KOPT-K1 (cell line): ENCODE data around the gene ZNF107.
A peak's percentile ranks its signal among the peaks of the same experiment; 100 is the strongest.
"Not testable (repeated sequence)": the region's sequence is repeated elsewhere in the genome, so short reads cannot be mapped to it uniquely, and the experiment has no call there.

ENCODE experiments used
- H3K27ac ChIP-seq: fragments of 200-600 bp; sonication (generic); 2 replicates; pipeline ENCODE4 v1.5.1; 2016; ENCODE audit warnings: antibody characterized with exemption, mild to moderate bottlenecking, low read depth, low read length; ENCODE audit not compliant: poor library complexity, severe bottlenecking
- H3K36me3 ChIP-seq: fragments of 200-600 bp; sonication (generic); 2 replicates; pipeline ENCODE4 v1.5.1; 2017; ENCODE audit warnings: antibody characterized with exemption, mild to moderate bottlenecking, low read length, moderate library complexity; ENCODE audit not compliant: insufficient read depth
- H3K9me3 ChIP-seq: fragments of 200-600 bp; sonication (generic); 2 replicates; pipeline ENCODE4 v1.5.1; 2017; ENCODE audit warnings: antibody characterized with exemption, low read length, mild to moderate bottlenecking; ENCODE audit not compliant: insufficient read depth, poor library complexity, severe bottlenecking

The ZNF107 gene

GRCh38 chr7:64666663-64667050 lies 724 bp downstream of the ZNF107 start:
- peak overlapping the region; percentile 92 for H3K27ac ChIP-seq
- peaks cover 47% of the 10 kb centered on the region for H3K36me3 ChIP-seq
- H3K9me3 ChIP-seq = peaks cover 49% of the 10 kb centered on the region

- Histone ChIP-seq H3K9me3 (peaks cover 55% of the 10 kb centered on the region), H3K36me3 (peaks cover 54% of the 10 kb centered on the region), H3K27ac (no peak overlapping the region)
Observed at GRCh38 chr7:64667311-64667710, 1.4 kb downstream of the ZNF107 start.

DNA sequence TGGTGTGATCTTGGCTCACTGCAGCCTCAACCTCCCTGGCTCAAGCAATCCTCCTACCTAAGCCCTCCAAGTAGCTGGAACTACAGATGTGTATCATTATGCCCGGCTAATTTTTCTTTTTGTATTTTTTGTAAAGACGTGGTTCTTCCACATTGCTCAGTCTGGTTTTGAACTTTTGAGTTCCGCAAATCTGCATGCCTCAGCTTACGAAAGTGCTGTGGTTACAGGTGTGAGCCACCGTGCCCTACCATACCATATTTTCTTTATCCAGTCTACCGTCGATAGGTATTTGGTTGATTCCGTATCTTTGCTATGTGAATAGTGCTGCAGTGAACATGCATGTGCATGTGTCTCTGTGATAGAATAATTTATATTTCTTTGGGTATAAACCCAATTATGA lies 6.5 kb downstream of the ZNF107 start:
- peaks cover 100% of the 10 kb centered on the region for H3K9me3 ChIP-seq
- no peak overlapping the region for H3K27ac ChIP-seq
- peaks cover 95% of the 10 kb centered on the region for H3K36me3 ChIP-seq

- H3K27ac ChIP-seq = peak overlapping the region; percentile 38
- H3K36me3 ChIP-seq = peaks cover 100% of the 10 kb centered on the region
- peaks cover 100% of the 10 kb centered on the region for H3K9me3 ChIP-seq
Observed at GRCh38 chr7:64685091-64685490, 19.2 kb downstream of the ZNF107 start.

GRCh38 chr7:64685741-64686140 lies 19.8 kb downstream of the ZNF107 start:
- Histone ChIP-seq H3K9me3 (peaks cover 100% of the 10 kb centered on the region), H3K27ac (peak overlapping the region; percentile 38), H3K36me3 (peaks cover 100% of the 10 kb centered on the region)

DNA sequence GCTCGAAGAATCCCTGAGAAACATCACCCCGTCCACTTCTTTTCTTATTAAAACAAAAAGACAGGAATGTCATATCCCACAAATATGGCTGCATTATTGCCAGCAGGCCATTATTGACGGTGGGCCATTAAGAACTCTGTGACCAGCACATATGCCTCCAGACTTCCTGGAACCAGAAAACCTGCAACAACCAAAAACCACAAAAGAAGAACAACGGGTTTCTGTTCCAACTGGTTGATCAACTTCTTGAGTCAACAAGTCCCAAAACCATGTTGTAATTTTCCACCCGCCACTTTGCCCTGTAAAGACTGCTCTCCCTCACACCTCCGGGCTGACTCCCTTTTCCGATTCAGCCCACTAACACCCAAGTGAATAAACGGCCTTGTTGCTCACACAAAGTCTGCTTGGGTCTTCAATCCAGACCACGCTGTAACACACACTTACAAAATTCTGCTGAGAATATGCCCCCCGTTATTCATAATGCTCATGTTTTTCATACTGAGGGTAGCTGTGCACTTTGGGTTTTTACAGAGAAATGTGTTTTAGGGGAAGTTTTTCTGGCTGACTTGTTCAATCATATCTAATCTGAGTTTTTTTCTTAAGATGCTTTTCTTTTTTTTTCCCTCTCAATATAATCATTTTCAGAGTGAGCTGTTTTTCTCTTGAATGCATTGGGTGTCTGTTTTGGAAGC lies 20.7 kb downstream of the ZNF107 start:
- Histone ChIP-seq H3K27ac (peak overlapping the region; percentile 44), H3K9me3 (peaks cover 100% of the 10 kb centered on the region), H3K36me3 (peaks cover 100% of the 10 kb centered on the region)

GRCh38 chr7:64687249-64687648 lies 21.3 kb downstream of the ZNF107 start:
- H3K27ac ChIP-seq = peak overlapping the region; percentile 44
- H3K9me3 ChIP-seq = peaks cover 100% of the 10 kb centered on the region
- peaks cover 100% of the 10 kb centered on the region for H3K36me3 ChIP-seq

- Histone ChIP-seq H3K9me3 (peaks cover 100% of the 10 kb centered on the region), H3K27ac (no peak overlapping the region), H3K36me3 (peaks cover 100% of the 10 kb centered on the region)
Observed at GRCh38 chr7:64688988-64689387, 23.1 kb downstream of the ZNF107 start.

DNA sequence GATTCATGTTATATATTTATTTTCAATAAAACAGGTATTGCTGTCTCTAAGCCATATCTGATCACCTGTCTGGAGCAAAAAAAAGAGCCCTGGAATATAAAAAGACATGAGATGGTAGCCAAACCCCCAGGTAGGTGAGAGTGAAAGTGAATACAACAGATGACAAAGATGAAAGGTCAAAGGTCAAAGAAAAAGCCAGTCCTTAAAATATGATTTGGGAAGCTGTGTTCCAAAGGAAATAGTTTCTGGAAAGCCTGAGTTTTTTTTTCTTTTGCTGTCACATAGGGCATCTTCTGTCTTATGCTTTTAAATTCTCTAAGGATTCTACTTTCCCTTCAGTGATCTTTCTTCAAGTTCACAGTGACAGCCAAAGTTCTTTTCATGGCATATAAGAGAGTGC lies 25.9 kb downstream of the ZNF107 start:
- Histone ChIP-seq H3K9me3 (peaks cover 98% of the 10 kb centered on the region), H3K36me3 (peaks cover 98% of the 10 kb centered on the region), H3K27ac (no peak overlapping the region)

GRCh38 chr7:64697863-64698262 lies 31.9 kb downstream of the ZNF107 start:
- not testable (repeated sequence) for H3K27ac ChIP-seq
- Histone ChIP-seq H3K9me3 (peaks cover 96% of the 10 kb centered on the region), H3K36me3 (peaks cover 95% of the 10 kb centered on the region)

DNA sequence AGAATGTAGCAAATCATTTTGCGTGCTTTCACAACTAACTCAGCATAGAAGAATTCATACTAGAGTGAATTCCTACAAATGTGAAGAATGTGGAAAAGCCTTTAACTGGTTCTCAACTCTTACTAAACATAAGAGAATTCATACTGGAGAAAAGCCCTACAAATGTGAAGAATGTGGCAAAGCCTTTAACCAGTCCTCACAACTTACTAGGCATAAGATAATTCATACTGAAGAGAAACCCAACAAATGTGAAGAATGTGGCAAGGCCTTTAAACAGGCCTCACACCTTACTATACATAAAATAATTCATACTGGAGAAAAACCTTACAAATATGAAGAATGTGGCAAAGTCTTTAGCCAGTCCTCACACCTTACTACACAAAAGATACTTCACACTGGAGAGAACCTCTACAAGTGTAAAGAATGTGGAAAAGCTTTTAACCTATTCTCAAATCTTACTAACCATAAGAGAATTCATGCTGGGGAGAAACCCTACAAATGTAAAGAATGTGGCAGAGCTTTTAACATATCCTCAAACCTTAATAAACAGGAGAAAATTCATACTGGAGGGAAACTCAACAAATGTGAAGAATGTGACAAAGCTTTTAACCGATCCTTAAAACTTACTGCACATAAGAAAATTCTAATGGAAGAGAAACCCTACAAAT lies 40.8 kb downstream of the ZNF107 start:
- Histone ChIP-seq H3K9me3 (peaks cover 100% of the 10 kb centered on the region), H3K27ac (no peak overlapping the region), H3K36me3 (peaks cover 58% of the 10 kb centered on the region)

- peaks cover 55% of the 10 kb centered on the region for H3K9me3 ChIP-seq
- H3K27ac ChIP-seq, H3K36me3 ChIP-seq: not testable (repeated sequence)
Observed at GRCh38 chr7:64717896-64718295, 52.0 kb downstream of the ZNF107 start.

DNA sequence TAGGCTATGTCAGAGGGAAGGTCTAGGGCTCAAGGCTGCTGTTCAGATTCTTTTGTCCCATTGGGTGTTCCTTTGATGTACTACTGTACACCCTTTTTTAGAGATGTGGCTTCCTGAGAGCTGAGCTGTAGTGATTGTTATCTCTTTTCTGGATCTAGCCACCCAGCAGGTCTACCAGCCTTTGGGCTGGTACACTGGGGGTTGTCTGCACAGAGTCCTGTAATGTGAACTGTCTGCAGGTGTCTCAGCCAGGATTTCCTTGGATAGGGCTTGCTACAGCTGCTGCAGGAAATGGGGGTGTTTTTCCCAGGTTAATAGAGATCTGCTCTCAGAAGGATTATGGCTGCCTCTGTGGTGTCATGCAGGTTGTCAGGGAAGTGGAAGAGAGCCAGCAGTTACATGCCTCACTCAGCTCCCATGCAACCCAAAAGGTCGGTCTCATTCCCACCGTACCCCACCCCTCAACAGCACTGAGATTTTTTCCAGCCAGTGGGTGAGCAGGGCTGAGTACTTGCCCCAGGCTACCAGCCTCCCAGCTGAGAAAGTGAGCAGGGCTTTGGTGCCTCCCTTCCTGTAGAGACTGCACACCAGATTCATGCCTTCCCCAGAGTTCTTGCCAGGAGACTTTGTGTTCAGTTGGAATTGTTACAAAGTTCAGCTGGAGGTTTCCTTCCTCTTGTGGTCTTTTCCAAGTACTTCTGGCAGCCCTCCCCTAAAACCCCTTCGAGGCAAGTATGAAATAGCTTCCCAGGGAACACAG lies 63.3 kb downstream of the ZNF107 start:
- H3K36me3 ChIP-seq = no peaks in the 10 kb centered on the region
- H3K27ac ChIP-seq = no peak overlapping the region
- peaks cover 36% of the 10 kb centered on the region for H3K9me3 ChIP-seq

GRCh38 chr7:64733550-64734240 lies 67.8 kb downstream of the ZNF107 start:
- Histone ChIP-seq H3K9me3 (peaks cover 37% of the 10 kb centered on the region), H3K36me3 (no peaks in the 10 kb centered on the region), H3K27ac (no peak overlapping the region)

DNA sequence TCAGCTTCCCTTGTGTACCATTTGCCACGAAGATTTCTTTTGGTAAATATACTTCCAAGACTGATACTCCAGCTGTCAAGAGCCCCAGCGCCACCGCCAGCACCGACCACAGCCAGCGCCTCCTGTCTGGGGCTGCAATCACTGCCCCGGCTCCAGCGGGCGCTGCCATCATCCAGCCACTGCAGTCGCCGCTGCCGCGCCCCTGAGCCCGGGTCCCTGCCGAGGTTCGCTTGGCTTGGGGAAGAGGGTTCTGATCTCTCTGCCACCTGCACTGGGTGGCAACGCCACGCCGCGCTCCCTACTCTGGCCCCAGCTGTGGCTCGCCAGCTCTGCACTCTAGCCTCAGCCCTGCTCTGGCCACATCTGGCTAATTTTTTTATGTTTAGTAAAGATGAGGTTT lies 70.6 kb downstream of the ZNF107 start:
- Histone ChIP-seq H3K27ac (no peak overlapping the region), H3K9me3 (peaks cover 19% of the 10 kb centered on the region), H3K36me3 (no peaks in the 10 kb centered on the region)
